IPS-20b (cell line): ENCODE measurements around the gene TRIM45.
"Not testable (repeated sequence)": the region's sequence is repeated elsewhere in the genome, so short reads cannot be mapped to it uniquely, and the experiment has no call there.

Experiments
- H3K27ac ChIP-seq: one replicate; pipeline ENCODE4 v1.5.1; 2013; ENCODE audit warnings: low read length
- H3K27me3 ChIP-seq: 2 replicates; pipeline ENCODE4 v1.6.1; 2013; ENCODE audit warnings: mild to moderate bottlenecking, low read length, inconsistent platforms; ENCODE audit not compliant: insufficient read depth
- H3K36me3 ChIP-seq: 2 replicates; pipeline ENCODE4 v1.6.1; 2013; ENCODE audit warnings: low read depth, mild to moderate bottlenecking, inconsistent platforms, low read length, moderate library complexity; ENCODE audit not compliant: insufficient read depth
- H3K4me1 ChIP-seq: 2 replicates; pipeline ENCODE4 v1.6.1; 2013; ENCODE audit warnings: mild to moderate bottlenecking, control low read depth, inconsistent platforms, low read length, moderate library complexity; ENCODE audit not compliant: insufficient read depth
- H3K4me3 ChIP-seq: 2 replicates; pipeline ENCODE4 v1.5.1; 2013; ENCODE audit warnings: mild to moderate bottlenecking, low read length, inconsistent platforms
- H3K9ac ChIP-seq: 2 replicates; pipeline ENCODE4 v1.6.1; 2013; ENCODE audit warnings: low read depth, mild to moderate bottlenecking, inconsistent platforms, low read length, moderate library complexity
- H3K9me3 ChIP-seq: 2 replicates; pipeline ENCODE4 v1.6.1; 2013; ENCODE audit warnings: mild to moderate bottlenecking, low read depth, low read length, inconsistent platforms; ENCODE audit not compliant: insufficient read depth

Gene TRIM45

GRCh38 chr1:117128323-117129079 is 7.0 kb upstream of the TRIM45 start:
- no peak overlapping the region for H3K27ac ChIP-seq
- no peaks in the 10 kb centered on the region for H3K9me3 ChIP-seq
- H3K4me1 ChIP-seq: peaks cover 6% of the 10 kb centered on the region; the same call in 1 of the 2 replicates
- H3K9ac ChIP-seq: peak overlapping the region; percentile 22; the same call in 1 of the 2 replicates
- H3K4me3 ChIP-seq: no peak overlapping the region
- no peaks in the 10 kb centered on the region for H3K36me3 ChIP-seq
- H3K27me3 ChIP-seq: peaks cover 4% of the 10 kb centered on the region; the same call in 1 of the 2 replicates

GRCh38 chr1:117127795-117128194 is 6.2 kb upstream of the TRIM45 start:
- Histone ChIP-seq H3K4me1 (peaks cover 6% of the 10 kb centered on the region; the same call in 1 of the 2 replicates), H3K27ac (no peak overlapping the region), H3K27me3 (peaks cover 4% of the 10 kb centered on the region; the same call in 1 of the 2 replicates), H3K9me3 (no peaks in the 10 kb centered on the region), H3K36me3 (no peaks in the 10 kb centered on the region), H3K4me3 (no peak overlapping the region), H3K9ac (no peak overlapping the region)

DNA sequence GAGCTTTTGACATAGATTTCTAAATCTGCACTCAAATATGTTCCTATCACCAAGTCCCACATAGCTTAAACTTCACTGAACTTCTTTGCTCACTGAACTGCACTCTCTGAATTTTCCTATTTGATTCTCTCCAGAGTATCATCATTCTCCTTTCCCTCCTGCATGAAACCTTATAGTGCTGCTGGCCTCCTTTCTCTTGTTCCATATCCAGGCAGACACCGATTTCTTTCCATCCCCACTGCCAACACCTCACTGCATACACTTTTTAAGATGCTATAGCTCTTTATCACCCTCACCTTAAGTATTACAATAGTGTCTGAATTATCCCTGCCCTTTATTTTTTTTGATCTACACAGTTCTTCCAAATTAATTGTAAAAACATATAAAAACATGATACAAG is 3.1 kb upstream of the TRIM45 start:
- no peak overlapping the region for H3K9ac ChIP-seq
- H3K4me1 ChIP-seq: peaks cover 15% of the 10 kb centered on the region; the same call in 1 of the 2 replicates
- no peaks in the 10 kb centered on the region for H3K9me3 ChIP-seq
- no peaks in the 10 kb centered on the region for H3K36me3 ChIP-seq
- H3K4me3 ChIP-seq: no peak overlapping the region
- peaks cover 4% of the 10 kb centered on the region; the same call in 1 of the 2 replicates for H3K27me3 ChIP-seq
- H3K27ac ChIP-seq: no peak overlapping the region

GRCh38 chr1:117123274-117123673 is 1.7 kb upstream of the TRIM45 start:
- H3K4me3 ChIP-seq: no peak overlapping the region
- H3K9me3 ChIP-seq: no peaks in the 10 kb centered on the region
- H3K27ac ChIP-seq: no peak overlapping the region

DNA sequence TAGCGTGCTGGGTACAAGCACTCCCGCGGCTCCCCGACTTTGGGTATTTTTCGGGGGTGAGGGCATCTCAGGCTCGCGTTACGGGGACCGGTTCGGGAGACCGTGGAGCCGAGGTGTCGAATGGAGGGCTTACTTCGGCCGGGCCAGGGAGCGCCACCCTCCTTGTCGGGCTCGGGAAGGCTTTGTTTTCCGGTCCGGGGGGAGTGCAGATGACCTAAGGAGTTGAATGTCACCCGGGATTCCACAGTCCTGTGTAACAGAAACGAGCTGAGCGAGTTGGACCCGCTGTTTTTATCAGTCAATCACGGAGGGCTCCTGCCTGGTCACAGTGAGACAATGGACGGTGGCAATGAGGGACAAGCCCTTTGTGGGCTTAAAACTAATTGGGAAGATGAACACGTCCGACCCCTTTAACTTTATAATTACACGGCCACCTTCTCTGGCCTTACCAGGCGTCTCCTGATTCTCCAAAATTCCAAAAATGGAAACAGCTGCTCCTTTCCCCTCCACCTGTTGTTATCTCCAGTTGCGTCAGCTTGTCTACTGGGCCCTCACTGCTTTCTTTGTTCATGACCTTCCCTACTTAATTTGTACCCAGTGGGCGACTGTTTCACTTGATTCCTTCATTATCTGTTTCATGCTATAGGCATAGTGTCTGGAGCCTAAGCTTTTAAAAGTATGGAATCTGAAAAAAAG is 929 bp upstream of the TRIM45 start:
- H3K27me3 ChIP-seq: peaks cover 4% of the 10 kb centered on the region; the same call in 1 of the 2 replicates
- H3K4me3 ChIP-seq: peak overlapping the region; percentile 79; the same call in 1 of the 2 replicates
- peaks cover 11% of the 10 kb centered on the region for H3K36me3 ChIP-seq
- H3K9ac ChIP-seq: peak overlapping the region; percentile 85
- H3K27ac ChIP-seq: no peak overlapping the region
- H3K9me3 ChIP-seq: no peaks in the 10 kb centered on the region
- H3K4me1 ChIP-seq: peaks cover 9% of the 10 kb centered on the region; the same call in 1 of the 2 replicates

More at GRCh38 chr1:117123274-117123673, 1.7 kb upstream of the TRIM45 start:
- peaks cover 4% of the 10 kb centered on the region; the same call in 1 of the 2 replicates for H3K27me3 ChIP-seq
- H3K9ac ChIP-seq: no peak overlapping the region
- peaks cover 3% of the 10 kb centered on the region for H3K36me3 ChIP-seq
- H3K4me1 ChIP-seq: peaks cover 13% of the 10 kb centered on the region; the same call in 1 of the 2 replicates

DNA sequence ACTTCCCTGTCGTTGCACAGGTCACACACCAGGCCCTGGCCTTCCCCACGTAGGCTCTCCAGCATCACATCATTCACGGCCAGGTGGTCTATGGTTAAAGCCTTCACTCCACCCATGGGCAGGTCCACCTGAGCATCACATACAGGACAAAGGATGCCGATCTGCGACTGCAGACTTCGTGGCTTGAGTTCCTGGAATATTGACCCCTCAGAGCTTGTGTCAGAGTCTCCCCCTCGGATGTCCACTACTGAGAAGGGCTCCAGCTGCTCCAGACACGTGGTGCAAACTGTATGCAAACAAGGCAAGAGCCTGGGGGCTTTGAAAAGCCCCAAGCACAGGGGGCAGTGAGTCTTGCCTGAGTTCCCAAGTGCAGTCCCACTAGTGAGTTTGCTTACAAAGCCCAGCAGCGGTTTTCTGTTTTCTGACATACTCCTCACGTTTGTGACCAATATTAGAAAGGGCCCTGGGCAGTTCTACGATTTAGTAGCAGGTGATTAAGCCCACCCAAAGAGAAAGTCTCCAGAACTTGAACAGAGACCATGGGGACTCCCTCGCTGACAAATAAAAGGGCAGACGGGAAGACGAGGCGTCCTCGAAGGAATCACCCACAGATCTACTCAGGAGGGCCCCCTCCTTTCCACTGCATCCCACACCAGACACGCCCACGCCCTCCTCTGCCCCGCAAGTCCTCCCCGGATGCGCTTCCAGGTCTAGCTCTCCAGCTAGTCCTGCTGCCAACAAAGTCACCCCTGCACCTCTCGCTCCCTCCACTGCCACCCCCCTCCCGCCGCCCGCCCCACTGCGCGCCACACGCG is 568 bp downstream of the TRIM45 start:
- peaks cover 26% of the 10 kb centered on the region for H3K36me3 ChIP-seq
- no peaks in the 10 kb centered on the region for H3K9me3 ChIP-seq
- H3K4me1 ChIP-seq: peaks cover 11% of the 10 kb centered on the region; the same call in 1 of the 2 replicates
- peak overlapping the region; percentile 85 for H3K9ac ChIP-seq
- H3K27me3 ChIP-seq: peaks cover 4% of the 10 kb centered on the region; the same call in 1 of the 2 replicates
- H3K4me3 ChIP-seq: peak overlapping the region; percentile 79
- no peak overlapping the region for H3K27ac ChIP-seq

DNA sequence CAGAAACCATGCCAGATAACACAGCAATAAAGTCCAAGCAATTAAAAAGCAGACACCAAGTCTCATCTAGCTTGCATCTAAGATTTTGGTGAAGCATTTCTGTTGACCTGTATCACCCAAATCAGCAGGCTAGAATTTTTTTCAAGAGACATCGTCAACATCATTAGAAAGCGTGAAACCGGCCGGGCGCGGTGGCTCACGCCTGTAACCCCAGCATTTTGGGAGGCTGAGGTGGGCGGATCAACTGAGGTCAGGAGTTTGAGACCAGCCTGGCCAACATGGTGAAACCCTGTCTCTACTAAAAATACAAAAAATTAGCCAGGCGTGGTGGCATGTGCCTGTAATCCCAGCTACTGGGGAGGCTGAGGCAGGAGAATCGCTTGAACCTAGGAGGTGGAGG is 2.4 kb downstream of the TRIM45 start:
- not testable (repeated sequence) for H3K9ac ChIP-seq, H3K27me3 ChIP-seq, H3K4me3 ChIP-seq, H3K9me3 ChIP-seq, H3K27ac ChIP-seq
- peaks cover 11% of the 10 kb centered on the region; the same call in 1 of the 2 replicates for H3K4me1 ChIP-seq
- H3K36me3 ChIP-seq: peaks cover 44% of the 10 kb centered on the region

DNA sequence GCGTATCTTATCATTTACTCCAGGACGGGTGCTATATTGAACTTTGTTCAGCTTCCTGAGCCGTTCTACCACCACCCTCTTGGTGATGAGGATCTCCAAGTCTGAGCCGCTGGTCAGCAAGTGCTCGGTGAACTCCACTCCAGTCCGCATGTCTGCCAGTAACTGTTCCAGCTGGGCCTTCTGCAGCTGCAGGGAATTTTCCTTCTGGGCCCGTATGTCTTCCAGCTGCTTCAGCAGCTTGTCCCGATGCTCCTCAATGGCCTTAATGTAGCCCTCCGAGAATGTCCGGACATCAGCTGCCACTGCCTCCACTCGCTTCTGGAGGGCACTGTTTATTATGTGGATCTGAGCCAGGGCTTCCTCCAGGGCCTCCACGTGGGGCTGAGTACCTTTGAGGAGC is 3.4 kb downstream of the TRIM45 start:
- H3K27ac ChIP-seq: no peak overlapping the region
- H3K4me3 ChIP-seq: no peak overlapping the region
- H3K27me3 ChIP-seq: no peaks in the 10 kb centered on the region
- H3K36me3 ChIP-seq: peaks cover 54% of the 10 kb centered on the region
- peaks cover 11% of the 10 kb centered on the region; the same call in 1 of the 2 replicates for H3K4me1 ChIP-seq
- H3K9ac ChIP-seq: no peak overlapping the region
- H3K9me3 ChIP-seq: no peaks in the 10 kb centered on the region

DNA sequence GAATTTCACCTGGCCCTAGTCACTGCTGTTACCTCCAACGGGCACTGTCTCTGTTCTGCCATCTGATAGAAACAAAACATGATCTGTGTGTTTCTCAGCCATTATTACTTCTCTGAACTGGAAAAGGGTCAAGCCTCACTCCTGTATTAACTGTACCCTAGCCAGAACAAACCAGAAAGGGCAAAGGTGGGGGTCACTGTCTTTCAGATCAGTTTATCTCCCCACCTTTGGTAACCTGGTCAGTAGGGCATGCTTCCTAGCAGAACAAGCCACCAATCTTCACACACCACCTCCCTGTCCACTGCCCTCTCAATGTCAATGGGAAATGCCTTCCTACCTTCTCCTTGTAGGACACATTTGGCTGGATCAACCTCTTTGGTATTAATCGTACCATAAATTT is 3.9 kb downstream of the TRIM45 start:
- no peaks in the 10 kb centered on the region for H3K27me3 ChIP-seq
- peaks cover 59% of the 10 kb centered on the region for H3K36me3 ChIP-seq
- H3K27ac ChIP-seq: no peak overlapping the region
- no peak overlapping the region for H3K4me3 ChIP-seq
- H3K4me1 ChIP-seq: peaks cover 12% of the 10 kb centered on the region; the same call in 1 of the 2 replicates
- no peaks in the 10 kb centered on the region for H3K9me3 ChIP-seq
- H3K9ac ChIP-seq: no peak overlapping the region

- Histone ChIP-seq H3K36me3 (peaks cover 68% of the 10 kb centered on the region), H3K4me3 (no peak overlapping the region), H3K9ac (no peak overlapping the region), H3K9me3 (no peaks in the 10 kb centered on the region), H3K27ac (no peak overlapping the region), H3K27me3 (no peaks in the 10 kb centered on the region), H3K4me1 (peaks cover 18% of the 10 kb centered on the region)
Observed at GRCh38 chr1:117116784-117117130, 4.8 kb downstream of the TRIM45 start.

DNA sequence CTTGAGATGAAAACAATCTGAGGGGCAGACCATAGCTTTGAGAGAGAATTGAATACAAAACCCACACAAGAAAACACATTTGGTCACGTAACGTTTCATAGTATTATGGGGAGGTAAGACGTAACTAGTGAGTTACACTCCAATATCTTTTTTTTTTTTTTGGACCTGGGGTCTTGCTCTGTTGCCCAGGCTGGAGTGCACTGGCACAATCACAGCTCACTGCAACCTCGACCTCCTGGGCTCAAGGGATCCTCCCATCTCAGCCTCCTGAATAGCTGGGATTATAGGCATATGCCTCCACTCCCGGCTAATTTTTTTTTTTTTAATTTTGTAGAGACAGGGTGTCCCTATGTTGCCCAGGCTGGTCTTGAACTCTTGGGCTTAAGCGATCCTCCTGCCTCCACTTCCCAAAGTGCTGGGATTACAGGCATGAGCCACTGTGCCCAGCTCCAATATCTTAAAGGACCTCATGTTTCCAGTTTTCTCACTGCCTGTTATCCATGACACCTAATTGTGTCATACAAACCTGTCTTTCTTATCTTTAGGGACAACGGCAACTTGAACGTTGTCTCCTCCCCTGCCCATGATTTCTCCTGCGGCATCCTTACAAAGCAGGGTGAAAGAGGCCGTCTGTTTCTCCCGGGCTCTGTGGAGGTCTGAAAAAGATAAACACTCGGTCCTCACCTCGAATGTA is 5.3 kb downstream of the TRIM45 start:
- no peak overlapping the region for H3K4me3 ChIP-seq
- H3K4me1 ChIP-seq: peaks cover 18% of the 10 kb centered on the region
- no peaks in the 10 kb centered on the region for H3K27me3 ChIP-seq
- H3K9ac ChIP-seq: no peak overlapping the region
- H3K9me3 ChIP-seq: no peaks in the 10 kb centered on the region
- H3K36me3 ChIP-seq: peaks cover 71% of the 10 kb centered on the region
- H3K27ac ChIP-seq: no peak overlapping the region
